WERI-Rb-1 (cell line): Measurements from ENCODE around the gene ING4.

Source experiments
- DNase-seq: peaks from one replicate; pipeline ENCODE4 v3.0.0-alpha.2; 2020
- H3K27ac ChIP-seq: fragments of 250-450 bp; sonication (Bioruptor Pico); 2 replicates; pipeline ENCODE4 v1.5.1; 2020; ENCODE audit warnings: mild to moderate bottlenecking, moderate library complexity
- H3K27me3 ChIP-seq: fragments of 250-450 bp; sonication (Bioruptor Pico); 2 replicates; pipeline ENCODE4 v1.5.1; 2021; ENCODE audit warnings: mild to moderate bottlenecking, low read depth, moderate library complexity; ENCODE audit not compliant: insufficient read depth, severe bottlenecking
- H3K36me3 ChIP-seq: fragments of 250-450 bp; sonication (Bioruptor Pico); 2 replicates; pipeline ENCODE4 v1.5.1; 2020; ENCODE audit warnings: mild to moderate bottlenecking, moderate library complexity
- H3K4me3 ChIP-seq: 2 replicates; pipeline ENCODE4 v1.5.1; 2011; ENCODE audit warnings: low read depth, mild to moderate bottlenecking, control low read depth, low read length
- H3K9me3 ChIP-seq: fragments of 250-450 bp; sonication (Bioruptor Pico); 2 replicates; pipeline ENCODE4 v1.5.1; 2021; ENCODE audit warnings: mild to moderate bottlenecking, moderate library complexity; ENCODE audit not compliant: severe bottlenecking
- TF ChIP-seq, protein P1 (sequence below): IDR thresholded peaks from 2 replicates; pipeline ENCODE4 v1.5.1; 2011; ENCODE audit warnings: low read depth, mild to moderate bottlenecking, control low read depth, inconsistent platforms, low read length

Gene ING4

DNA sequence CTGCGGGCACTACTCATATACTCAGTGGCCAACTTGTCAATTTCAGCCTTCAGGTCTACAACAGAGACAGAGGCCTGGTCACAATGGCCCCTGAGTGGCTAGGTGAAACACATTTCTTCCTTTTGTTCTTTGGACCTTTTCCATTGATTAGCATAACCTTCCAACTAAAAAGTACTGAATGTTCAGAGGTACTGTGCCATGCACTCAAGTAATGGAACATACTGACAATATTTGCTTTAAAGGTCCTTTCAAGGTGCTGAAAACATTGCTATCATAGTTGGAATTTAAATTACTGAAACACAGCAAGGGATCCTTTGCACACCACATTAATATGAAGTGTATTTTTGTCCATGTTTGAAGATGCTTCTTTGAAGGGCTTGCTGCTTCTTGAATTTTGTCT, 9.6 kb downstream of the ING4 start:
- Histone ChIP-seq H3K9me3 (no peaks in the 10 kb centered on the region), H3K27me3 (no peaks in the 10 kb centered on the region), H3K27ac (no peak overlapping the region), H3K36me3 (peaks cover 56% of the 10 kb centered on the region), H3K4me3 (no peak overlapping the region)
- DNase-seq = no peak
- TF ChIP-seq, protein P1, sequence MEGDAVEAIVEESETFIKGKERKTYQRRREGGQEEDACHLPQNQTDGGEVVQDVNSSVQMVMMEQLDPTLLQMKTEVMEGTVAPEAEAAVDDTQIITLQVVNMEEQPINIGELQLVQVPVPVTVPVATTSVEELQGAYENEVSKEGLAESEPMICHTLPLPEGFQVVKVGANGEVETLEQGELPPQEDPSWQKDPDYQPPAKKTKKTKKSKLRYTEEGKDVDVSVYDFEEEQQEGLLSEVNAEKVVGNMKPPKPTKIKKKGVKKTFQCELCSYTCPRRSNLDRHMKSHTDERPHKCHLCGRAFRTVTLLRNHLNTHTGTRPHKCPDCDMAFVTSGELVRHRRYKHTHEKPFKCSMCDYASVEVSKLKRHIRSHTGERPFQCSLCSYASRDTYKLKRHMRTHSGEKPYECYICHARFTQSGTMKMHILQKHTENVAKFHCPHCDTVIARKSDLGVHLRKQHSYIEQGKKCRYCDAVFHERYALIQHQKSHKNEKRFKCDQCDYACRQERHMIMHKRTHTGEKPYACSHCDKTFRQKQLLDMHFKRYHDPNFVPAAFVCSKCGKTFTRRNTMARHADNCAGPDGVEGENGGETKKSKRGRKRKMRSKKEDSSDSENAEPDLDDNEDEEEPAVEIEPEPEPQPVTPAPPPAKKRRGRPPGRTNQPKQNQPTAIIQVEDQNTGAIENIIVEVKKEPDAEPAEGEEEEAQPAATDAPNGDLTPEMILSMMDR = no peak

DNA sequence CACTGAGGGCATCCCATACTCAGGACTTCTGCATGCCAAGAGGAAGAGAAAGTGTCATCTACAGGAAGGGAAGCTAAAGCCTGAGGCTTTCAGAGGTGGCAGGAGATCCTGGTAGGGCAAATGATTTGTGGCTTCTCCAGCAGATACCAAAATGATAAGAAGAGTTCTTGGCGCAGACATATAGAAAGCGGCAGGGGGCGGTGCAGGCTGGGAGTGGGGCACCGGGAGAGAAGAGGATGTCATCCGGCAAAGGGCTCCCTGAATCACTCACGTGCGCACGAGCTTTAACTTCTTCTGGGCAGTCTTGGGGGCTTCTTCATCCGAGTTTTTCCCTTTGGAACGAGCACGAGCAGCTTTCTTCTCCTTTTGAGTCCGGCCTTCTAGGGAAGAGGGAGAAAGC, 10.5 kb downstream of the ING4 start:
- H3K27me3 ChIP-seq = no peaks in the 10 kb centered on the region
- H3K27ac ChIP-seq = no peak overlapping the region
- TF ChIP-seq, protein P1 = no peak
- DNase-seq = no peak
- peaks cover 63% of the 10 kb centered on the region for H3K36me3 ChIP-seq
- no peak overlapping the region for H3K4me3 ChIP-seq
- no peaks in the 10 kb centered on the region for H3K9me3 ChIP-seq

DNA sequence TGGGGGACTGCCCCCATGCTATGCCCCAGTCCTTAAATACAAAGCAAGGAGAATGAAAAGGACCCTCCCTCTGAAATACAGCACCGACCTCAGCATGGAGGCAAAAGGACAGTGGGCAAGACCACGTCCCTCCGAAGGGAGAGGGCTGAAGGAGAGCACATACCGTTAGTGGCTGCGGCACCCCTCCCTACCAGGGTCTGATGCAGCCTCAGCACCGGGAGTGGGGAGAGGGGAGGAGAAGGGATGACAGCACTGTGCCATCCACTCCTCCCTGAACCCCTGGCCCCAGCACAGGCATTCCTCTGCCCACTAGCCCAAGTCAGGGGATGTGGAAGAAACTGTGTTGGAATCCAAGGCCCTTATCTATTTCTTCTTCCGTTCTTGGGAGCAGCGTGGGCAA, 12.1 kb downstream of the ING4 start:
- TF ChIP-seq, protein P1 = no peak
- H3K9me3 ChIP-seq = no peaks in the 10 kb centered on the region
- no peak overlapping the region for H3K4me3 ChIP-seq
- no peaks in the 10 kb centered on the region for H3K27me3 ChIP-seq
- DNase-seq = no peak
- no peak overlapping the region for H3K27ac ChIP-seq
- peaks cover 50% of the 10 kb centered on the region for H3K36me3 ChIP-seq

DNA sequence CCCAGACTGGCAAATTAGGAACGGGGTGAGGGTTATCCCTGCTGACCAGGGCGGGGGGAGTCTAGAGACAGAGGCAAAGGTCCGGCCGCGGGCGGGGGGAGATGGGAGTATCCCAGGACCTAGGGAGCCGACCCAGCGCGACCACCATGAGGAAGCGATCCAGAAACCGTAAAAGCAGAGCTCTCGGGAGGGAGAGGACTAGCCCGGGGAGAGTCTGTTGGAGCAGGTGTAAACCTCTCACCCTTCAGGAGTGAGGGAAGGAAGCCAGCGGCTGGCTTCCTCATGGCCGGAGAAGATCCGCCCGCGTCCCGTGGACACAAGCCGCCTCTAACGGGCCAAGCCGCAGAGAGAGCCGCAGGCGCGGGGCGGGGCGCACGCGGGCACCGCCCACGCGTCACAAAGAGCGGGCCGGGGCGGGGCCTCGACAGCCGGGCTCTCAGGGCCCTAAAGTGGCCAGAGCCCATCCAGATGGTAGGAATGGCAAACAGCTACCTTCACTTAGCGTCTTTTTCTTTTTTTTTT, 15.8 kb downstream of the ING4 start, which contains the start of gene ACRBP:
Gene ACRBP, minus strand, starts transcription at position 350 of the 522 bp plus-strand sequence. Its CDS starts 66 bp downstream, at position 284.
- DNase-seq = no peak
- H3K27me3 ChIP-seq = no peaks in the 10 kb centered on the region
- H3K9me3 ChIP-seq = no peaks in the 10 kb centered on the region
- H3K4me3 ChIP-seq = no peak within 1 kb of the TSS
- H3K27ac ChIP-seq = no peak within 1 kb of the TSS
- TF ChIP-seq, protein P1 = no peak
- peaks cover 31% of the 10 kb centered on the region for H3K36me3 ChIP-seq

DNA sequence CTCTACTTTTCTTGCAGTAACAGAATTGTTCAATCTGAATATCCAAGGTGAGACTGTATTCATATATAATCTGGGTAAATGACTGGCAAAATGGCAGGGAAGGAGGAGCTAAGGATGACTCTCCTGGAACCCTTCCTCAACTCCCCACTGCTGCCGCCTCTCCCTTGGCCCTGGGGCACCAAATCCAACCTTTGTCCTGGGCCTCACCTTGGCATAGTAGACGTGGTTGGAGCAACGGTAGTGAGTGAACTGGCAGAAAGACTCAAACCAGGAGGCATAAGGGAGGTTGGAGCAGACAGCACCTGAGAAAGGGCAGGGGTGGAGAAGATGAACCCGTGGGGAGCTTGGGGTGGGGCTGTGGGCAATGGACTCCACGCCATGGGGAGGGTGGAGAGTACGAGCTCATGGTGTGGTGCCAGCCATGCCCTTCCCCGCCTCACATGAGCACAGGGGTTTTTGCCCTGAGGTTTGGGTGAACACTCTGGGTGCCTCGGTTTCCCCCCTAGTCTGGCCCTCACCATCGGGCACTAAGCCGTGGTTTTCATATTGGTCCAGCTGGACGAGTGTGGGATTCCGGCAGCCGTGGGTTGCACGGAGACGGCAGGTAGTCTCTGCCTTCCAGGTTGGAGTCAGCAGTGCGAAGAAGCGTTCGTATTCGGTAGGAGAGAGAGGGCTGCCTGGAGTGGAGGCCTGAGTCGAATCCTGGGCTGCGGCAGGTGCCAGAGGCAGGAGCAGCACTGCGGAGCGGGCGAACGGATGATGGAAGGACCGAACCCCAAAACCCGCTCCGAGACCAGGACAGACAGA, 16.4 kb downstream of the ING4 start:
- Histone ChIP-seq H3K36me3 (peaks cover 30% of the 10 kb centered on the region), H3K9me3 (no peaks in the 10 kb centered on the region), H3K4me3 (no peak overlapping the region), H3K27me3 (no peaks in the 10 kb centered on the region), H3K27ac (no peak overlapping the region)
- TF ChIP-seq, protein P1 = no peak
- no peak for DNase-seq
